Adrenal gland (tissue), 12 donors: Measurements from ENCODE around the gene LRCH2. TPM values are rescaled to one million over a fixed set of nuclear protein-coding genes. Genes with fewer than 3 reads are reported as not detected.

ENCODE experiments used
- DNase-seq, 7 donors: peaks; one replicate each; pipeline ENCODE4 v3.0.0-alpha.2; 2019 to 2020
- H3K27ac ChIP-seq, 5 donors: fragments of 200-600 bp; sonication (generic) in 4 of 5; 1 replicate in 3 of 5; 2 replicates in 2 of 5; pipeline versions ENCODE4 v1.5.1 to v1.8.0; 2016 to 2020; ENCODE audit warnings: mild to moderate bottlenecking in 1 of 5
- H3K27me3 ChIP-seq: fragments of 200-600 bp; 2 replicates; pipeline ENCODE4 v1.8.0; 2021
- H3K36me3 ChIP-seq, 2 donors: fragments of 200-600 bp; replicated peaks in 1 of 2; 1 replicate in 1 of 2; 2 replicates in 1 of 2; pipeline versions ENCODE4 v1.5.1 to v1.8.0; 2018 to 2022
- H3K4me1 ChIP-seq, 2 donors: fragments of 200-600 bp; replicated peaks in 1 of 2; 1 replicate in 1 of 2; 2 replicates in 1 of 2; pipeline versions ENCODE4 v1.5.1 to v1.8.0; 2018 to 2021
- H3K4me3 ChIP-seq, 4 donors: fragments of 200-600 bp; sonication (generic) in 3 of 4; one replicate each; pipeline ENCODE4 v1.5.1; 2016 to 2018
- H3K9me3 ChIP-seq, 3 donors: fragments of 200-600 bp; sonication (generic) in 1 of 3; replicated peaks in 1 of 3; 1 replicate in 2 of 3; 2 replicates in 1 of 3; pipeline versions ENCODE4 v1.5.1 to v1.8.0; 2016 to 2021
- POLR2A ChIP-seq, 2 donors: fragments of 450-650 bp; IDR thresholded peaks; one replicate each; pipeline ENCODE4 v1.6.1; 2017; ENCODE audit warnings: antibody characterized with exemption in 2 of 2, mild to moderate bottlenecking in 2 of 2, moderate library complexity in 1 of 2
- WGBS, 4 donors: extraction: QIAGEN DNeasy Blood & Tissue Kit in 2 of 4; methylation state at CpG; one replicate each; pipeline versions ENCODE4 v1.1.5 to v1.1.7; 2013 to 2017; 5-methylcytosine and 5-hydroxymethylcytosine counted together
- intact Hi-C, 2 donors: fragments of 100-400 bp; cut with DNase I; formaldehyde crosslinking; loops; one replicate each; pipeline versions ENCODE4 v1.14.1 to v1.15.0; 2022 to 2023
- polyA plus RNA-seq, 3 donors: library from polyadenylated mRNA; stranded (reverse); fragments of 200-250 nt in 2 of 3; fragments of 350-450 nt in 1 of 3; fragmentation: Illumina TruSeq in 1 of 3; extraction: RNeasy Lipid Tissue Mini Kit (QIAGEN cat#74804) in 1 of 3; gene quantifications; one replicate each; pipeline ENCODE4 v1.2.3, GENCODE V29; 2013 to 2014
- total RNA-seq, 9 donors: library from RNA; depleted of rRNA in 4 of 9; stranded (reverse); fragments of >200 nt in 4 of 9; fragments of 120-200 nt in 1 of 9; fragmentation: NEBNext Ultra II Directional in 1 of 9; extraction: Animal tissue kit (Norgen Biotek cat#: 25700) in 1 of 9; gene quantifications; one replicate each; pipeline versions ENCODE4 v1.1.0 to v1.2.4, GENCODE V29; 2013 to 2023
- TF ChIP-seq, protein P1 (sequence below), 6 experiments: fragments of 450-650 bp in 4 of 6; fragments of 200-600 bp in 2 of 6; sonication (generic) in 1 of 6; IDR thresholded peaks; 1 replicate in 5 of 6; 2 replicates in 1 of 6; pipeline versions ENCODE4 v1.5.1 to v1.8.0; 2016 to 2021; ENCODE audit warnings: antibody characterized with exemption in 6 of 6, mild to moderate bottlenecking in 2 of 6, moderate library complexity in 1 of 6
- donor health status: healthy with polysubstance abuse.
- donor health status: Bipolar disorder and iron deficiency.
- donor health status: DM: yes; HTN: yes; CAD: no.
- donor health status: DM: no; HTN: no; CAD: no.
- donor health status: DM: no; HTN: no; CAD: no.
- donor health status: DM: yes; HTN: yes; CAD: no.

LRCH2 gene
- total and polyA plus RNA-seq, 12 donors = 2.3 to 8.7 (median 5.9) TPM

DNA sequence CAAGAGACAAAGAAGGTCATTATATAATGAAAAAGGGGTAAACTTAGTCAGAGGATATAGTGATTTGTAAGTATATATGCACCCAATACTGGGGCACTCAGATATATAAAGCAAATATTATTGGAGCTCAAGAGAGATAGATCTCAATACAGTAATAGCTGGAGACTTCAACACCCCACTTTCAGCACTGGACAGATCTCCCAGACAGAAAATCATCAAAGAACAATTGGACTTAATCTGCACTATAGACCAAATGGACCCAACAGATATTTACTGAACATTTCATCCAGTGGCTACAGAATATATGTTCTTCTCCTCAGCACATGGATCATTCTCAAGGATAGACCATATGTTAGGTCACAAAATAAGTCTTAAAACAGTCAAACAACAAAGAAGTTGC, 91.8 kb downstream of the LRCH2 start:
- no peak for DNase-seq
- no peaks in the 10 kb centered on the region for H3K4me1 ChIP-seq
- peaks cover 8% of the 10 kb centered on the region for H3K27me3 ChIP-seq
- H3K4me3 ChIP-seq = no peak overlapping the region
- no peaks in the 10 kb centered on the region for H3K9me3 ChIP-seq
- TF ChIP-seq, protein P1, sequence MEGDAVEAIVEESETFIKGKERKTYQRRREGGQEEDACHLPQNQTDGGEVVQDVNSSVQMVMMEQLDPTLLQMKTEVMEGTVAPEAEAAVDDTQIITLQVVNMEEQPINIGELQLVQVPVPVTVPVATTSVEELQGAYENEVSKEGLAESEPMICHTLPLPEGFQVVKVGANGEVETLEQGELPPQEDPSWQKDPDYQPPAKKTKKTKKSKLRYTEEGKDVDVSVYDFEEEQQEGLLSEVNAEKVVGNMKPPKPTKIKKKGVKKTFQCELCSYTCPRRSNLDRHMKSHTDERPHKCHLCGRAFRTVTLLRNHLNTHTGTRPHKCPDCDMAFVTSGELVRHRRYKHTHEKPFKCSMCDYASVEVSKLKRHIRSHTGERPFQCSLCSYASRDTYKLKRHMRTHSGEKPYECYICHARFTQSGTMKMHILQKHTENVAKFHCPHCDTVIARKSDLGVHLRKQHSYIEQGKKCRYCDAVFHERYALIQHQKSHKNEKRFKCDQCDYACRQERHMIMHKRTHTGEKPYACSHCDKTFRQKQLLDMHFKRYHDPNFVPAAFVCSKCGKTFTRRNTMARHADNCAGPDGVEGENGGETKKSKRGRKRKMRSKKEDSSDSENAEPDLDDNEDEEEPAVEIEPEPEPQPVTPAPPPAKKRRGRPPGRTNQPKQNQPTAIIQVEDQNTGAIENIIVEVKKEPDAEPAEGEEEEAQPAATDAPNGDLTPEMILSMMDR (IDR thresholded peaks at IDR 0.05) = no peak
- TF ChIP-seq POLR2A (IDR thresholded peaks at IDR 0.05) = no peak
- H3K36me3 ChIP-seq = no peaks in the 10 kb centered on the region
- intact Hi-C loops = no loop called here
- no peak overlapping the region for H3K27ac ChIP-seq

DNA sequence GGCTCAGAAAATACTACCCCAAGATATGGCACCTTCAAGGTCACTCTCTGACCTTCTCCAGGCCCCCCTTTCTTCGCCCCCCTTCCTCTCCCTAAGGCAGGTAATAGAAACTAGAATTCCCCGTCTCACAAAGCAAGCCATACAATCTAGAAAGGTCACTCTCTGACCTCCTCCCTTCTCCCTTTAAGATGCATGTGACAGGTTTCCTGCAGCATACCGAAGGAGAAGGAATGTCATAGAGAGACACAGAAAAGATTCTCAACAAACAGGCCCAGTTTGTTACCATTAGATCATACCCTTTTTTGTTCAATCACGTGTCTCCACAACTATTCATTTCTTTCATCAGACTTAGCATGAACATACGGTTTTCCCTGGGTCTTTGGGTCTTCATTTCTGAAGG, 95.9 kb downstream of the LRCH2 start:
- intact Hi-C loops = no loop called here
- 61 to 84% (median 69%) methylated on average over 5 of the region's 5 CpGs for WGBS, 4 donors
- TF ChIP-seq, protein P1 (IDR thresholded peaks at IDR 0.05) = no peak
- TF ChIP-seq POLR2A (IDR thresholded peaks at IDR 0.05) = no peak
- H3K27ac ChIP-seq = no peak overlapping the region
- peaks cover 15% of the 10 kb centered on the region for H3K27me3 ChIP-seq
- no peaks in the 10 kb centered on the region for H3K9me3 ChIP-seq
- H3K36me3 ChIP-seq = no peaks in the 10 kb centered on the region
- no peak for DNase-seq
- no peaks in the 10 kb centered on the region for H3K4me1 ChIP-seq
- no peak overlapping the region for H3K4me3 ChIP-seq

DNA sequence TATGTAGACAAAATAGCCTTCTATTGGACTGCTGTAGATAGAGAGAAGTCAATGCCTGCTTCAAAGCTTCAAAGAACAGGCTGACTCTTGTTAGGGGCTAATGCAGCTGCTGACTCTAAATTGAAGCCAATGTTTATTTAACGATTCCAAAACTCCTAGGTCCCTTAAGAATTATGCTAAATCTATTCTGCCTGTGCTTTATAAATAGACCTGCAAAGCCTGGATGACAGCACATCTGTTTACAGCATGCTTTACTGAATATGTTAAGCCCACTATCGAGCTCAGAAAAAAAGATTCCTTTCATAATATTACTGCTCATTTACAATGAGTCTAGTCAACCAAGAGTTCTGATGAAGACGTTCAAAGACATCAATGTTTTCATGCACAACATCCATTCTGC, 99.5 kb downstream of the LRCH2 start:
- WGBS, 4 donors = 59 to 88% (median 76%) methylated on average over 3 of the region's 3 CpGs
- no peak for DNase-seq
- Histone ChIP-seq H3K27me3 (peaks cover 15% of the 10 kb centered on the region), H3K4me1 (no peaks in the 10 kb centered on the region), H3K9me3 (no peaks in the 10 kb centered on the region), H3K27ac (no peak overlapping the region), H3K4me3 (no peak overlapping the region), H3K36me3 (no peaks in the 10 kb centered on the region)
- TF ChIP-seq, protein P1 (IDR thresholded peaks at IDR 0.05) = no peak
- TF ChIP-seq POLR2A (IDR thresholded peaks at IDR 0.05) = no peak
- intact Hi-C loops = no loop called here

DNA sequence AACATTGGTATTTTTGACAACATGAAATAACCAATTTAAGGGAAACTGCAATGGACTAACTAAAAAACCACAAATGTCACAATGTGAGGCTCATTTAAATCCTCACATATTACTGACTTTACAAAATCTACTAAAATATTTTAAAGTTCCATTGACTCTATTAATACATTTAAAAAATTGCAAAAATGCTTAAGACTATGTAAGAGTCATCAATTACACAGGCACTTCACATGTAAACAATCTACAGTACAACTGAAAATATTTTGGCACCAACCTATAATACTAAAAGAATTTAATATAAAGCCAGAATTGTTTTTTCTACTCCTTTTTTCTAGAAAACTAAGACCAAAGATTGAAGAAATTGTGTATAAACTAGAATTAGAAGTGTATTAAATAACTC, 121.5 kb downstream of the LRCH2 start:
- TF ChIP-seq, protein P1 (IDR thresholded peaks at IDR 0.05) = no peak
- TF ChIP-seq POLR2A (IDR thresholded peaks at IDR 0.05) = no peak
- intact Hi-C loops = no loop called here
- DNase-seq = no peak
- Histone ChIP-seq H3K9me3 (no peaks in the 10 kb centered on the region), H3K27me3 (no peaks in the 10 kb centered on the region), H3K4me1 (no peaks in the 10 kb centered on the region), H3K27ac (no peak overlapping the region), H3K4me3 (no peak overlapping the region), H3K36me3 (no peaks in the 10 kb centered on the region)
